GM12865 (cell line): Measurements from ENCODE around the gene GLA.

Source experiments
- DNase-seq: peaks from one replicate; pipeline ENCODE4 v3.0.0; 2010; ENCODE audit warnings: low read depth
- H3K4me3 ChIP-seq: 2 replicates; pipeline ENCODE4 v1.5.1; 2011; ENCODE audit warnings: mild to moderate bottlenecking, low read depth, low read length, control low read depth
- TF ChIP-seq, protein P1 (sequence below): IDR thresholded peaks from 2 replicates; pipeline ENCODE4 v1.5.1; 2011; ENCODE audit warnings: low read length, control low read depth, low read depth, inconsistent platforms; ENCODE audit not compliant: insufficient read depth; ENCODE audit errors: missing control alignments

Gene GLA

DNA sequence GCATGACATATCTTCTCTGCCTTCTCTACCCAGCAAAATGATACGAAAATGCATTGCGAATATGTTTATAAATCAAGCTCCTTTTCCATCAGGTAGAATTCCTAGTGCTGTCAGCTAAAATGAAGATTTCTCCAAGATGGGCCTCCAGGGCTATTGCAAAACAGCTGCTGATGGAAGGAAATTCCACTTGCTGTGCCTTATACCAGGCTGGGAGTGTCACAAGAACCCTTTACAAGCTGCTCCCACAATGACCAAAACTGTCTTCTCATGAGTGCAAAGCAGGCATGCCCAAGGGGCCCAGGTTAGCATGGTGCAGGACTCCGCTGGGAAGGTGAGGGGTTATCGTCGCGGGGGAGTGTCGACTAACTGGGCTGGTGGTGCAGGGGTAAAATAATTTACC lies 9.0 kb upstream of the GLA start:
- no peak overlapping the region for H3K4me3 ChIP-seq
- TF ChIP-seq, protein P1, sequence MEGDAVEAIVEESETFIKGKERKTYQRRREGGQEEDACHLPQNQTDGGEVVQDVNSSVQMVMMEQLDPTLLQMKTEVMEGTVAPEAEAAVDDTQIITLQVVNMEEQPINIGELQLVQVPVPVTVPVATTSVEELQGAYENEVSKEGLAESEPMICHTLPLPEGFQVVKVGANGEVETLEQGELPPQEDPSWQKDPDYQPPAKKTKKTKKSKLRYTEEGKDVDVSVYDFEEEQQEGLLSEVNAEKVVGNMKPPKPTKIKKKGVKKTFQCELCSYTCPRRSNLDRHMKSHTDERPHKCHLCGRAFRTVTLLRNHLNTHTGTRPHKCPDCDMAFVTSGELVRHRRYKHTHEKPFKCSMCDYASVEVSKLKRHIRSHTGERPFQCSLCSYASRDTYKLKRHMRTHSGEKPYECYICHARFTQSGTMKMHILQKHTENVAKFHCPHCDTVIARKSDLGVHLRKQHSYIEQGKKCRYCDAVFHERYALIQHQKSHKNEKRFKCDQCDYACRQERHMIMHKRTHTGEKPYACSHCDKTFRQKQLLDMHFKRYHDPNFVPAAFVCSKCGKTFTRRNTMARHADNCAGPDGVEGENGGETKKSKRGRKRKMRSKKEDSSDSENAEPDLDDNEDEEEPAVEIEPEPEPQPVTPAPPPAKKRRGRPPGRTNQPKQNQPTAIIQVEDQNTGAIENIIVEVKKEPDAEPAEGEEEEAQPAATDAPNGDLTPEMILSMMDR: no peak
- DNase-seq: no peak

DNA sequence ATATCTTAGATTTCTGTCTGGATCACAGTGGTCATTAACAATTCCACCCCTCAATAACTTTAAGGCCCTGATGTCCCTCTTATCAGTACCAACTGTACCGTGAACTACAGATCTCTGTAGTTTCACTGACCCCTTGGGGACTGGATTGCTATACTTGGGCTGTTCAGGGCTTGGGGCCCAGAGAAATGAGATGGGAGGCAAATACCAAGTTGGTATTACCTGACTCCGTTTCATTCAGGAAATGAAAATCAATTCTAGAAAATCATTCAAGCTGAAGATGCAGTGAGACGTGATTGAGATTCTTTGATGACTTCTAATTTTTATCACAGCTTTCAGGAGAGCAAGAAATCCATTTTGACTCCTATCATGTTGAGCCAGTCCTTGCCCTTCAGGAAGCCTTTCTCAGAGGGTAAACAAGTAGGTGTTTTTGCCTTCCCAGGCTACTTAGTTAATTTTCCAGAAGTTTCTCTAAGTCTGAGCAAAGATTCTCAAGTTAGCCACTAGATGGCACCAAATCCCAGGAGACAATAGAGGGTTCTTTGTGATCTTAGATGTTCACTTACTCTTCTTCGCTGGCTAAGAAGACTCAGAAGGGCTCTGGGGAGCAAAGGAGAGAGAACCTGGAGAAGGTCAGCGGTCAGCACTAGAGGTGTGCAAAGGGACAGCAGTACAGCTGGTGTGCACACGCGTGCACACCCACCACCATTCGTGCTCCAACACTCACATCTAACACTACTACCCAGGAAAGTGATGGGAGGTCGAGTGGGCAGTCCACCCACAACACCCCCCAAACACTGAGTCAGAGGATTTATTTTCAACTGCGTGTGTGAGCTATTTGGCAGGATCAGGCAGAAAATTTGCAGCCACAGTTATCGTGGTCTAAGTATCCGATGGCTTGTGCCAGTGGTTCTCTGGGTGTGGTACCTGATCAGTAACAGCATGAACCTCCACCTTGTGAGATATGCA lies 7.7 kb upstream of the GLA start:
- TF ChIP-seq, protein P1: peak; percentile 52
- peak; percentile 79 for DNase-seq
- H3K4me3 ChIP-seq: no peak overlapping the region; the same call in 1 of the 2 replicates

DNA sequence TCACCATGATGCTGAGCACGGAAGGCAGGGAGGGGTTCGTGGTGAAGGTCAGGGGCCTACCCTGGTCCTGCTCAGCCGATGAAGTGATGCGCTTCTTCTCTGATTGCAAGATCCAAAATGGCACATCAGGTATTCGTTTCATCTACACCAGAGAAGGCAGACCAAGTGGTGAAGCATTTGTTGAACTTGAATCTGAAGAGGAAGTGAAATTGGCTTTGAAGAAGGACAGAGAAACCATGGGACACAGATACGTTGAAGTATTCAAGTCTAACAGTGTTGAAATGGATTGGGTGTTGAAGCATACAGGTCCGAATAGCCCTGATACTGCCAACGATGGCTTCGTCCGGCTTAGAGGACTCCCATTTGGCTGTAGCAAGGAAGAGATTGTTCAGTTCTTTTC lies 4.3 kb upstream of the GLA start:
- no peak for DNase-seq
- H3K4me3 ChIP-seq: no peak overlapping the region
- TF ChIP-seq, protein P1: no peak

DNA sequence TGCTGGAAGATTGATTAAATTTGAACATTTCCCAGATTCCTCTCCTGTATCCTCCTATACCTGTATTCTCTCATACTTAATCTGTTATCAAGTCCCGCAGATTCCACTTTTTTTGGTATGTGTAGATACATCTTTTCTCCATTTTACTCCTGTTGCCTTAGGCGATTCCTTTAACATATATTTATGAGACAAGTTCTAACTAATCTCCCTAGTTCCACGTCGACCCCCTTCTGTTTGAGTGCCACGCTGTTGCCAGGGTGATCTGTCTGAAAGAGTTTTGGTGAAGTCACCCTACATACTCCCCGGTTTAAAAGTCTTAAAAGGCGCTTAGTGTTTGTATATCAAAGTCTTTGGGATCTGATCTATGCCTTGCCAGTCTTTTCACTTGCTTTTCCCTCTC lies 2.7 kb upstream of the GLA start:
- no peak for DNase-seq
- TF ChIP-seq, protein P1: no peak
- no peak overlapping the region for H3K4me3 ChIP-seq

DNA sequence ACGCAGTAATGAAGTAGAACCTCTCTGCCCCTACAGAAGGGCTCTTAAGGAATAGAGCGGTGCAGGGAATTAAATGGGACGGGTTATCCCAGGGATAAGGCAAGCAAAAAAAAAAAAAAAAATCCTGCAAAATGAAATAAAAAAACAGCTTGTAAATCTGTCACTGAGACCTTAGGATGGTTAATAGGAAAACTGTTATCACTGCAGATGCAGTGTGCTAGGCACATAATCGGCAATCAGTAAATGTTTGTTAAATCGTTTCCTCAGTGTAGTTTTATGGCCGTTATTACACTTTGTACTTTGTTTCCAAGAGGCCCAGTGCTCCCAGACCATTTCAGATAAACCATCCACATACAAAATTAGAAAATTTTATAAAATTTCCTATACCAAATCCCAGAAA lies 1.3 kb upstream of the GLA start:
- H3K4me3 ChIP-seq: peak overlapping the region; percentile 78
- TF ChIP-seq, protein P1: no peak
- no peak for DNase-seq

DNA sequence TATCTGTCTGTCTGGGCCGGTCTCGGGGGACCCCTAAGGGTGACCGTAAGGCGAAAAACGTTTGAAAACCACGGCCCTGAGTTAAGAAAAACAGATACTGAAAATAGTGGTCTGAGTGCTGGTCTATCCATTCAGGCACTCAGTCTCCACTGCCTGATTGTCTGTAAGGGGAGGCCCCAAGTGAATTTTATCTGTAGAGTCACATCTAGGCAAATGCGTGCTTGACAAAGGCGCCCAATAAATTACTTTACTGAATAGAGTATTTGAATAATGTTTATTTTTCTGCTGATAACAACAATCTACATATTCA lies 762 bp upstream of the GLA start:
- TF ChIP-seq, protein P1: no peak
- peak overlapping the region; percentile 78 for H3K4me3 ChIP-seq
- no peak for DNase-seq
